HL-60/S4 (cell line): Measurements from ENCODE around the gene NANP.

Experiments used
- in situ Hi-C: fragments of 300-500 bp; cut with MboI; formaldehyde crosslinking; loops from 2 replicates; pipeline ENCODE4 v1.14.3; 2022; ENCODE audit warnings: low sequenced_read_pairs

The NANP gene

DNA sequence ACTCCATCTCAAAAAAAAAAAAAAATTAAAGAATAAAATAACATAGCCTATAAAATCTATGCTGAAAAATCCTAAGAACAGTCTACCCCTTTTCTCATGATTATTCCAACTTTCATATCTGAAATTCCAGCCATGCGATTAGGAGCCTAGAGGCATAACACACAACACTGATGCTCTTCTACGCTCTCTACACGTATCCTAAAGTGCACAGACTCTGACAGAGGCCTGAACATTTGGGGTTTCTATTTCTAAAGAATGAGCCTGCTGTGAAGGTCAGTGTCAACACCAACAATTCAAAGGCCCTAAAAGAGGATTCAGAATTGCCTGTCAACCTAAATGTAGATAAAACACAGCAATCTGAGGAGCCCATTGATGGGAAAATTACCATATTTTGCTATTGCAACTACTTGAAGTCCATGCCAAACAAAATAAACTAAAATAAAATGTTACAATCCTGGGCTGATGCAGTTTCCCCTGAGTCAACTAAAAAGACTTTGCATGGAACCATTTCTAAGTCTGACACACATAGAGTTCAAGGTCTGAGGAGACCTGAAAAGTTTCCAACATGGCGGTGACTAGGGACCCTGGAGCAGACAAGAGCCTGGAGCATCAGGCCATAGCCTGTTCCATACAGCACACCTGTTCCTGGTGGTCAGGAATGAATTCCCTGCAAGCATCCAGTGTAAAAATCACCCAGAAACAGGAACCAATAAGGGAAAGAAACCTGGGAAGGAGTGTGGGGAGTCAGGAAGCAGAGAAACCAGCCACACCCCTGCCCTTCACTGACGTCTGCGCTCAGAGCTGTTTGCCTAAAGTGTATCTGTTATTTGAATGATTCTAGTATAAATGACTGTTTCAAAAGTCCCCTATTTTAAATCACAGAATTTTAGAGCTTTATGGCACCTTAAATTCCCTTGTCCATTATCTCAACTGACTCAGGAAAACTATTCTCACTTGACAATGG, 50.2 kb downstream of the NANP start:
- in situ Hi-C loops: no loop called here

GRCh38 chr20:25571817-25572216, 52.0 kb downstream of the NANP start:
- in situ Hi-C loops: no loop called here

DNA sequence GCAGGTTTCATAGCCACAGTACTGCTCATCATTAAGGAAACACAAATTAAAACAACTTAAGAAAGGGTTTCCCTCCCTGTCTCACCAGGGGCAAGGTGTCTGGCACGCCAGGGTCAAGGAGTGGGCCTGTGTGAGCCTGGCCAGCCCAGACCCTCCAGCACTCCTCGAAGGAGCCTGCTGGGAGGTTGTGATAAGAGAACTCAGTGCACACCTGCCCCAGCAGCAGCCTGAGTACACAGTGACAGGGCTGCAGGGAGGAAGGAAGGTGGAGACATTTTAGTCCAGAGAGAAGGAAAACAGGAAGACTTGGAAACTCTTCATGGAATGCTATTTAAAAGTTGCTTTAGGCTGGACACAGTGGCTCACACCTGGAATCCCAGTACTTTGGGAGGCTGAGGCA, 52.6 kb downstream of the NANP start:
- in situ Hi-C loops: no loop called here

DNA sequence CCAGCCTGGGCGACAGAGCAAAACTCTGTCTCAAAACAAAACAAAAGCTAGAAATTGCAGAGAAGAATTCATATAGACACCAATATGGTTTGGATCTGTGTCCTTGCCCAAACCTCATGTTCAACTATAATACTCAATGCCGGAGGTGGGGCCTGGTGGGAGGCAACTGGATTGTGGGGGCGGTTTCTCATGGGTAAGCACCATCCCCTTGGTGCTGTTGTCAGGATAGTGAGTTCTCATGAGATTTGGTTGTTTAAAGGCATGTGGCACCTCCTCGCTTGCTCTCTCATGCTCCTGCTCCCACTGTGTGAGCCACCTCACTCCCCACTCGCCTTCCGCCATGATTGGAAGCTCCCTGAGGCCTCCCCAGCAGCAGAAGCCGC, 53.7 kb downstream of the NANP start:
- in situ Hi-C loops: no loop called here

DNA sequence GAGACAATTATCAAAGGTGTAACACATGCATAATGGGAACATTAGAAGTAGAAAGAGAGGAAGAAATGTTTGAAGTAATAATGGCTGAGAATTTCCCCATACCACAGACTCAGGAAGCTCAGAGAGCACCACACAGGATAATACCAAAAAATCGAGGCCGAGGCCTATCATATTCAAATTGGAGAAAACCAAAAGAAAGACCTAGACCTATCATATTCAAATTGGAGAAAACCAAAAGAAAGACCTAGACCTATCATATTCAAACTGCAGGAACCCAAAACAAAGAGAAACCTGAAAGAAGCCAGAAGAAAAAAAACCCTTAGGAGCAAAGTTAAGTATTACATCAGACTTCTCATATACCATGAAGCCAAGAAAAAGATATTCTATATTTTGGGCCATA, 56.5 kb downstream of the NANP start:
- in situ Hi-C loops: no loop called here

- in situ Hi-C loops: no loop called here
These were observed 57.0 kb downstream of the NANP start for GRCh38 chr20:25566821-25567220.

- in situ Hi-C loops: no loop called here
These were observed 58.1 kb downstream of the NANP start for GRCh38 chr20:25565578-25566157.

DNA sequence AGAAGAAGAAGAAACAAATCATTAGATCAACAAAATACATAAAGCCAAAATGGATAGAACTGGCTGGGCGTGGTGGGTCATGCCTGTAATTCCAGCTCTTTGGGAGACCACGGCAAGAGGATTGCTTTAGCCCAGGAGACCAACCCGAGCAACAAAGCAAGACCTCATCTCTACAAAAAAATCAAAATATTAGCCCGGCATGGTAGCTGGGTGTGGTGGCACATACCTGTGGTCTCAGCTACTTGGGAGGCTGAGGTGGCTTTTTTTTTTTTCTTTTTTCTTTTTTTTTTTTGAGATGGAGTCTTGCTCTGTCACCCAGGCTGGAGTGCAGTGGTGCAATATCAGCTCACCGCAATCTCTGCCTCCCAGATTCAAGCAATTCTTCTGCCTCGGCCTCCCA, 59.9 kb downstream of the NANP start:
- in situ Hi-C loops: no loop called here

- in situ Hi-C loops: no loop called here
These were observed 60.5 kb downstream of the NANP start for GRCh38 chr20:25563362-25563761.
